Smooth muscle cell (in vitro differentiated cells): ENCODE data around the gene SAA1. TPM values are rescaled to one million over a fixed set of nuclear protein-coding genes. Genes with fewer than 3 reads are reported as not detected.

Source experiments
- DNase-seq: peaks from one replicate; lab custom pipeline; 2025; ENCODE audit not compliant: unreplicated experiment; lab: John Stamatoyannopoulos, UW
- H2AFZ ChIP-seq: fragments of 200-600 bp; sonication (generic); 2 replicates; pipeline ENCODE4 v1.6.0; 2016; ENCODE audit warnings: antibody characterized with exemption, low read depth, mild to moderate bottlenecking
- H3F3A ChIP-seq: fragments of 200-600 bp; sonication (generic); 2 replicates; pipeline ENCODE4 v1.6.0; 2017; ENCODE audit warnings: antibody characterized with exemption, low read depth
- H3K27ac ChIP-seq: fragments of 200-600 bp; sonication (generic); 2 replicates; pipeline ENCODE4 v1.5.1; 2016; ENCODE audit warnings: low read depth, mild to moderate bottlenecking
- H3K27me3 ChIP-seq: fragments of 200-600 bp; sonication (generic); 2 replicates; pipeline ENCODE4 v1.6.1; 2016; ENCODE audit warnings: low read depth, mild to moderate bottlenecking
- H3K36me3 ChIP-seq: fragments of 200-600 bp; sonication (generic); 2 replicates; pipeline ENCODE4 v1.5.1; 2016; ENCODE audit warnings: low read depth
- H3K4me1 ChIP-seq: fragments of 200-600 bp; sonication (generic); 2 replicates; pipeline ENCODE4 v1.5.1; 2016; ENCODE audit warnings: low read depth
- H3K4me2 ChIP-seq: fragments of 200-600 bp; sonication (generic); 2 replicates; pipeline ENCODE4 v1.6.0; 2016; ENCODE audit warnings: mild to moderate bottlenecking
- H3K4me3 ChIP-seq: fragments of 200-600 bp; sonication (generic); 2 replicates; pipeline ENCODE4 v1.5.1; 2016; ENCODE audit warnings: mild to moderate bottlenecking
- H3K79me2 ChIP-seq: fragments of 200-600 bp; sonication (generic); 2 replicates; pipeline ENCODE4 v1.6.0; 2016; ENCODE audit warnings: low read depth, mild to moderate bottlenecking
- H3K9ac ChIP-seq: fragments of 200-600 bp; sonication (generic); 2 replicates; pipeline ENCODE4 v1.6.0; 2016; ENCODE audit warnings: low read depth
- H3K9me3 ChIP-seq: fragments of 200-600 bp; sonication (generic); replicated peaks from 2 replicates; pipeline ENCODE4 v1.5.1; 2016; ENCODE audit warnings: low read depth
- H4K20me1 ChIP-seq: fragments of 200-600 bp; sonication (generic); 2 replicates; pipeline ENCODE4 v1.6.0; 2016; ENCODE audit warnings: low read depth
- WGBS: methylation state at CpG from one replicate; pipeline ENCODE4 v1.1.7; 2016; ENCODE audit warnings: low lambda C conversion rate; 5-methylcytosine and 5-hydroxymethylcytosine counted together
- polyA plus RNA-seq: library from polyadenylated mRNA; unstranded; fragments of >200 nt; fragmentation: Nextera tagmentation; extraction: Ambion mirVana; gene quantifications from 2 replicates; pipeline ENCODE4 v1.2.1, GENCODE V29; 2016
- total RNA-seq: library from RNA; depleted of rRNA; stranded (reverse); fragments of >200 nt; gene quantifications from 2 replicates; pipeline ENCODE4 v1.2.3, GENCODE V29; 2014
- TF ChIP-seq, protein P1 (sequence below): fragments of 200-600 bp; sonication (generic); IDR thresholded peaks from 2 replicates; pipeline ENCODE4 v1.5.1; 2017; ENCODE audit warnings: borderline replicate concordance, mild to moderate bottlenecking, antibody characterized with exemption; ENCODE audit not compliant: insufficient read depth, poor library complexity, severe bottlenecking

Gene SAA1
- total and polyA plus RNA-seq, 2 experiments from 2014 or later: 1.2 TPM; not detected in 1

GRCh38 chr11:18248561-18248960 is 17.5 kb upstream of the SAA1 start, which contains the start of gene SAA2:
Gene SAA2, minus strand, starts transcription at chr11:18248668. Its CDS starts 657 bp downstream, at chr11:18248011.
- H3K9ac ChIP-seq: no peak within 1 kb of the TSS
- no peaks in the 10 kb centered on the region for H3F3A ChIP-seq
- H4K20me1 ChIP-seq: no peaks in the 10 kb centered on the region
- no peak within 1 kb of the TSS for H3K4me3 ChIP-seq
- no peak within 1 kb of the TSS for H3K27ac ChIP-seq
- 90% methylated on average over 5 of the region's 5 CpGs for WGBS
- H3K36me3 ChIP-seq: no peaks in the 10 kb centered on the region
- TF ChIP-seq, protein P1, sequence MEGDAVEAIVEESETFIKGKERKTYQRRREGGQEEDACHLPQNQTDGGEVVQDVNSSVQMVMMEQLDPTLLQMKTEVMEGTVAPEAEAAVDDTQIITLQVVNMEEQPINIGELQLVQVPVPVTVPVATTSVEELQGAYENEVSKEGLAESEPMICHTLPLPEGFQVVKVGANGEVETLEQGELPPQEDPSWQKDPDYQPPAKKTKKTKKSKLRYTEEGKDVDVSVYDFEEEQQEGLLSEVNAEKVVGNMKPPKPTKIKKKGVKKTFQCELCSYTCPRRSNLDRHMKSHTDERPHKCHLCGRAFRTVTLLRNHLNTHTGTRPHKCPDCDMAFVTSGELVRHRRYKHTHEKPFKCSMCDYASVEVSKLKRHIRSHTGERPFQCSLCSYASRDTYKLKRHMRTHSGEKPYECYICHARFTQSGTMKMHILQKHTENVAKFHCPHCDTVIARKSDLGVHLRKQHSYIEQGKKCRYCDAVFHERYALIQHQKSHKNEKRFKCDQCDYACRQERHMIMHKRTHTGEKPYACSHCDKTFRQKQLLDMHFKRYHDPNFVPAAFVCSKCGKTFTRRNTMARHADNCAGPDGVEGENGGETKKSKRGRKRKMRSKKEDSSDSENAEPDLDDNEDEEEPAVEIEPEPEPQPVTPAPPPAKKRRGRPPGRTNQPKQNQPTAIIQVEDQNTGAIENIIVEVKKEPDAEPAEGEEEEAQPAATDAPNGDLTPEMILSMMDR: no peak
- H3K27me3 ChIP-seq: no peaks in the 10 kb centered on the region
- no peak for DNase-seq
- H3K79me2 ChIP-seq: no peaks in the 10 kb centered on the region
- H2AFZ ChIP-seq: no peak within 1 kb of the TSS
- no peaks in the 10 kb centered on the region for H3K4me1 ChIP-seq
- H3K9me3 ChIP-seq: no peaks in the 10 kb centered on the region
- H3K4me2 ChIP-seq: no peak within 1 kb of the TSS

GRCh38 chr11:18253233-18253632 is 12.8 kb upstream of the SAA1 start:
- H3K36me3 ChIP-seq: no peaks in the 10 kb centered on the region
- H3K9me3 ChIP-seq: no peaks in the 10 kb centered on the region
- WGBS: 91% methylated on average over 3 of the region's 3 CpGs
- H3K4me2 ChIP-seq: no peak overlapping the region
- no peaks in the 10 kb centered on the region for H3K79me2 ChIP-seq
- H2AFZ ChIP-seq: no peak overlapping the region
- TF ChIP-seq, protein P1: no peak
- DNase-seq: no peak
- no peaks in the 10 kb centered on the region for H3F3A ChIP-seq
- H3K27me3 ChIP-seq: no peaks in the 10 kb centered on the region
- no peaks in the 10 kb centered on the region for H3K4me1 ChIP-seq
- H3K4me3 ChIP-seq: no peak overlapping the region
- H3K9ac ChIP-seq: no peak overlapping the region
- H3K27ac ChIP-seq: no peak overlapping the region
- no peaks in the 10 kb centered on the region for H4K20me1 ChIP-seq

- H3K9me3 ChIP-seq: no peaks in the 10 kb centered on the region
- H4K20me1 ChIP-seq: no peaks in the 10 kb centered on the region
- H3K27me3 ChIP-seq: no peaks in the 10 kb centered on the region
- H3K9ac ChIP-seq: no peak overlapping the region
- H3K27ac ChIP-seq: no peak overlapping the region
- no peaks in the 10 kb centered on the region for H3F3A ChIP-seq
- WGBS: 85% methylated on average over 11 of the region's 11 CpGs
- no peaks in the 10 kb centered on the region for H3K4me1 ChIP-seq
- TF ChIP-seq, protein P1: no peak
- no peak overlapping the region for H3K4me2 ChIP-seq
- DNase-seq: no peak
- H3K36me3 ChIP-seq: no peaks in the 10 kb centered on the region
- no peak overlapping the region for H3K4me3 ChIP-seq
- H2AFZ ChIP-seq: no peak overlapping the region
- H3K79me2 ChIP-seq: no peaks in the 10 kb centered on the region
These were observed 12.2 kb upstream of the SAA1 start for GRCh38 chr11:18253778-18254338.

- Histone ChIP-seq H3F3A (no peaks in the 10 kb centered on the region), H3K4me3 (no peak overlapping the region), H2AFZ (no peak overlapping the region), H3K27ac (no peak overlapping the region), H3K4me2 (no peak overlapping the region), H4K20me1 (no peaks in the 10 kb centered on the region), H3K4me1 (no peaks in the 10 kb centered on the region), H3K27me3 (no peaks in the 10 kb centered on the region), H3K9me3 (no peaks in the 10 kb centered on the region), H3K36me3 (no peaks in the 10 kb centered on the region), H3K9ac (no peak overlapping the region), H3K79me2 (no peaks in the 10 kb centered on the region)
- DNase-seq: no peak
- WGBS: 87% methylated on average over 2 of the region's 2 CpGs
- TF ChIP-seq, protein P1: no peak
These were observed 11.2 kb upstream of the SAA1 start for GRCh38 chr11:18254781-18255361.
